GM12874 (cell line): ENCODE measurements around the gene ARHGAP26.

ENCODE experiments used
- TF ChIP-seq, protein P1 (sequence below): IDR thresholded peaks from 2 replicates; pipeline ENCODE4 v1.5.1; 2011; ENCODE audit warnings: low read depth, mild to moderate bottlenecking, control low read depth, low read length, moderate library complexity; ENCODE audit not compliant: insufficient read depth

ARHGAP26 gene

DNA sequence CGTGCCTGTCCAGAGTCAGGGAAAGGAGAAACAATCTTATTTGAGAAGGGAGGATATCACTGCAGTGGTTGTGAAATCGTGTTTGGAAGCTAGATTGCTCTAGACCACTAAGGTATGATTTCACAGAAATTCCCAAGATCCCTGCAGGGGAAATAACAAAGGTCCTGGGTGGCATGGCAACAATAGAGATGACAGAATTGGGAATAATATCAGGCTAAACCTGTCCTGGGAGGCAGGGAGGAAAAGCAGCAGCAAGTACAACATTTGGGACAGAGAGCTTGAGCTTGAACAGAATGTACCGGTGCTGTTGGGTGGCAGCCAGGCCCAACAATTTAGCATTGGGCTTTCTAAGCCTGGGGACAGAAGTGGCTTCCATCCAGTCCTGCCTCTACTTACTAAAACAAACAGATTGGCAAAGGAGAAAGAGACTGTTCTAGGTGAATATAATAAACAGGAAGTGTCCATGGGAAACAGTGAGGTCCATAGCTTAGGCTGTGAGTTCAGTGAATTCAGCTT lies 17.0 kb upstream of the ARHGAP26 start:
- TF ChIP-seq, protein P1, sequence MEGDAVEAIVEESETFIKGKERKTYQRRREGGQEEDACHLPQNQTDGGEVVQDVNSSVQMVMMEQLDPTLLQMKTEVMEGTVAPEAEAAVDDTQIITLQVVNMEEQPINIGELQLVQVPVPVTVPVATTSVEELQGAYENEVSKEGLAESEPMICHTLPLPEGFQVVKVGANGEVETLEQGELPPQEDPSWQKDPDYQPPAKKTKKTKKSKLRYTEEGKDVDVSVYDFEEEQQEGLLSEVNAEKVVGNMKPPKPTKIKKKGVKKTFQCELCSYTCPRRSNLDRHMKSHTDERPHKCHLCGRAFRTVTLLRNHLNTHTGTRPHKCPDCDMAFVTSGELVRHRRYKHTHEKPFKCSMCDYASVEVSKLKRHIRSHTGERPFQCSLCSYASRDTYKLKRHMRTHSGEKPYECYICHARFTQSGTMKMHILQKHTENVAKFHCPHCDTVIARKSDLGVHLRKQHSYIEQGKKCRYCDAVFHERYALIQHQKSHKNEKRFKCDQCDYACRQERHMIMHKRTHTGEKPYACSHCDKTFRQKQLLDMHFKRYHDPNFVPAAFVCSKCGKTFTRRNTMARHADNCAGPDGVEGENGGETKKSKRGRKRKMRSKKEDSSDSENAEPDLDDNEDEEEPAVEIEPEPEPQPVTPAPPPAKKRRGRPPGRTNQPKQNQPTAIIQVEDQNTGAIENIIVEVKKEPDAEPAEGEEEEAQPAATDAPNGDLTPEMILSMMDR = no peak

DNA sequence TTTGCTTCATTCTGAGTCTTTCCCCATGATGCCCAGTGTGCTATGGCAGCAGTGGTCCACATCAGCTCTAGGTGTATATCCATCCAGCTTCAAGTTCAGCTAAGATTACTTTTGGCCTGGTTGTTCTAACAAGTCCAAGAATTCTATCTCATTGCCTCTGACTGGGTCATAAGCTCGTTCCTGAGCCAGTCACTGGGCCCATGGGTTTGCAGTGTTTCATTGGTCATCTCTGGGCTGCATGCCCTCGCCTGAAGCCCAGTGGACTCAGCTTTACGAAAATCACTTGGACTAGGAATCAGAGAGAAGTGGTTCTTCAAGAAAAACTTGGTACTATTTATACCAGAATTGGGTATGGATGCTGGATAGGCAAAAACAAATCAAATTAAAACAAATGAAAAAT lies 16.1 kb upstream of the ARHGAP26 start:
- TF ChIP-seq, protein P1 = no peak

DNA sequence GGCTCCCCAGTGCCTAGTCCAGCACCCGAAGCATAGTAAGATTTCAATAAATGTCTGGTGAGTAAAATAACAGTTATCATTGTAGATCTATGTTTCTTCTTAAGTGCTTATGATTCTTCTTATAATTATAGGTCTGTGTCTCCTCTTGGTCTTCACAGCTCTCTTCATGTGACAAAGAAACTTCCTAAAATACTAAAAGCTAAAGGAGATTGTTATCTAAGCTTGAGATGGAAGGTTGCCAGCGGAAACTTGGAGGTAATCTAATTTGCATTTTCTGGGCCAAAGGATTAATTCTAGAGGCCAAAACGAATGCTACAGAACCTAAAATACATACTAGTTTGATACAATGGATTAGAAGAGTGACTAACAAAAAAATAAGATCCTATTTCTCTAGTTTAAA lies 13.6 kb upstream of the ARHGAP26 start:
- TF ChIP-seq, protein P1 = no peak

DNA sequence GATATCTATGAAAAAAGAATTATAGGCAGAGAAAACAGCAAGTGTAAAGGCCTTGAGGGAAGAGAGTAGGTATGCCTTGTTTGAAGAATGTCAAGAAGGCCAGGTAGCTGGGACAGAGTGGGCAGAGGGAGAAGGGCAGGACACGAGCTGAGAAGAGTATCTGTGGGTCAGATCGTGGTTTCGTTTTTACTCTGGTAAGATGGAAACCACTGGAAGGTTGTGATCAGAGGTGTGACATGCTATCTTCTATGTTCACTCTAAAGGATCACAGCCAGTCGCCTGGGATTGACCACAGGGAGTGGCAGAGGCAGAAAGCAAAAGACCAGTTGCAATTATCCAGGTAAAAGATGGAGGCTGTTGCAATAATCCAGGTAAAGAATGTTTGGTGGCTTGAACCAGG lies 12.6 kb upstream of the ARHGAP26 start:
- TF ChIP-seq, protein P1 = no peak

DNA sequence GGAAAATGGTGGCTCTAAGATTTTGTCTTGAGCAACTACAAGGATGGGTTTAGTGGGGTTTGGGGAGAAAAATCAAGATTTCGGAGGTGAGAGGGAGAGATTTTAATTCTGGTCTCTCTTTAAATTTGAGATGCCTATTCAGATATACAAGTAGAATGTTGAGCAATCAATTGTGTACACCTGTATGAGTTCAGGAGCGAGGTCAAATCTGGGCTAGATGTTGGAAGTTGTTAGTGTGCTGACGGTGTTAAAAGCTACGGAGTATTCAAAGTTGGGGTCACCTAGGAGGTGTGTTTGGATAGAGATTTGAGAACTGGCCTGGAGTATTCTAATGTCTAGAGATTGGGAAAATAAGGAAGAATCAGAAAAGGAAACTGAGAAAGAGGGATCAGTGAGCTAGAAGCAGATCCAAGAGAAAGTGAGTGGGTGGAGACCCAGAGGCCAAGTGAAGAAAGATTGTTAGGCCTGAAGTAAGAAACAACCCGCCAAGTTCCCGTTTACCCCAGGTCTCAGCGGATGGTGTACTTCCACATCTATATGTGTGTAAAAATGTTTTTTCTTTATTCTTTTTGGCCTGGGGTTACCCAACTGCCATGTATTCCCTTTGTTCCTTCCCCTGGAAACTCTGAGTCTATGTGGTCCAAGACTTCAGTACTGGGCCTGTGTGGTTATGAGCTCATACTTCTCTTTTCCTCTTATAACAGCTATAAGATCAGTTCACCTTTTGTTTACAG lies 11.9 kb upstream of the ARHGAP26 start:
- TF ChIP-seq, protein P1 = no peak

DNA sequence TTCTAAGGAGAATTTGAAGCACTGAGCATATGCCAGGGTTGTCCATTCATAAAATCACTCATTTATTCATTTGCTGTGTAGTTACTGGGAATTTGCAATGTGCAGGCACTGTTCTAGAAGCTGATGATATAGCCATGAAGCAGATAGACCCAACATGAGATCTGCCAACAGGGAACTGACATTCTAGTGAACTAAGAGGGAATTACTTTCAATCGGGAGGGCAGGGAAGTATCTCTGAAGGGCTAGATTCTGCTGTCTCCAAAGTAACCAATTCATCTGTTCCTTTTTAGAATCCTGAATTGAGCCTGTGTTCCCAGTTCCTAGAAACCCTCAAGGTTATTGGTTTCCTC lies 11.4 kb upstream of the ARHGAP26 start:
- TF ChIP-seq, protein P1 = no peak

DNA sequence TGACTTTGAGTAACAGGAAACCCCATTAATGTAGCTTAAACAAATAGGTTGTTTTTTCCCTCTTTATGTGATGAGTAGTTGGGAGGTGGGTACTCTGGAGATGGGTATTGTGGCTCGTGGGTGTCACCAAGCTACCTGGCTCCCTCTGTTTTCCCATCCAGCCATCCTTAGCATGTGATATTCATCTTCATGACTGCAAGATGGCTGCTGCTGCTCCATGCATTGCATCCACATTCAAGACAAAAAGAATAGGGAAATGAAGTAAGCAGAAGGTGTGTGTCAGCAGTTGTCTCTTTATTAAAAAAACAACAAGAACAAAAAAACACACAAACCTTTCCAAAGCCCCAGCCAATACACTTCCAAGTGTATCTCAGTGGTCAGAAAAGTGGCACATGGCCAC lies 6.5 kb upstream of the ARHGAP26 start:
- TF ChIP-seq, protein P1 = no peak
